Thyroid gland (tissue), 4 donors: ENCODE measurements around the gene SIGLEC6.

Source experiments
- POLR2A ChIP-seq, 2 donors: fragments of 450-650 bp; IDR thresholded peaks; one replicate each; pipeline ENCODE4 v1.6.1; 2017; ENCODE audit warnings: antibody characterized with exemption in 2 of 2, mild to moderate bottlenecking in 2 of 2, moderate library complexity in 1 of 2
- TF ChIP-seq, protein P1 (sequence below), 6 experiments: fragments of 200-600 bp in 3 of 6; fragments of 450-650 bp in 3 of 6; sonication (generic) in 3 of 6; IDR thresholded peaks; one replicate each; pipeline ENCODE4 v1.5.1; 2016 to 2019; ENCODE audit warnings: antibody characterized with exemption in 6 of 6, mild to moderate bottlenecking in 2 of 6, inconsistent platforms in 1 of 6, moderate library complexity in 1 of 6

DNA sequence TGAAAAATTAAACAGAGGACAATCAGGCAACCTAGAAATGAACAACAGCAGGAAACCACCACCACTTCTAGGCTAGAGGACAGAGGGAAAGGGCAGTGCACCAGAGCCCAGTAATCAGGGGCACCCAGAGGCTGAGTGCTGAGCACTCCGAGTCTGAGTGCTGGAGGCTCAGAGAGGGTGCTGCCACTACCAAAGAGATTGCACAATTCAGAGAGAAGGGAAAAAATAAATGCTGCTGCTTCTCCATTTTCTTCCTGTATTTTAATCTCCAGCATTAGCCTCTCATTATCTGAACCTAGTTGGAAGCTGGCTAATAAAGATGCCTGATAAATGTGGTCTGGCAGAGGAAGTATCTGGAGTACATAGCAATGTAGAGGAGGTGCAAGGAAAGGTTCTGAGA lies 27.8 kb upstream of the SIGLEC6 start:
- TF ChIP-seq, protein P1, sequence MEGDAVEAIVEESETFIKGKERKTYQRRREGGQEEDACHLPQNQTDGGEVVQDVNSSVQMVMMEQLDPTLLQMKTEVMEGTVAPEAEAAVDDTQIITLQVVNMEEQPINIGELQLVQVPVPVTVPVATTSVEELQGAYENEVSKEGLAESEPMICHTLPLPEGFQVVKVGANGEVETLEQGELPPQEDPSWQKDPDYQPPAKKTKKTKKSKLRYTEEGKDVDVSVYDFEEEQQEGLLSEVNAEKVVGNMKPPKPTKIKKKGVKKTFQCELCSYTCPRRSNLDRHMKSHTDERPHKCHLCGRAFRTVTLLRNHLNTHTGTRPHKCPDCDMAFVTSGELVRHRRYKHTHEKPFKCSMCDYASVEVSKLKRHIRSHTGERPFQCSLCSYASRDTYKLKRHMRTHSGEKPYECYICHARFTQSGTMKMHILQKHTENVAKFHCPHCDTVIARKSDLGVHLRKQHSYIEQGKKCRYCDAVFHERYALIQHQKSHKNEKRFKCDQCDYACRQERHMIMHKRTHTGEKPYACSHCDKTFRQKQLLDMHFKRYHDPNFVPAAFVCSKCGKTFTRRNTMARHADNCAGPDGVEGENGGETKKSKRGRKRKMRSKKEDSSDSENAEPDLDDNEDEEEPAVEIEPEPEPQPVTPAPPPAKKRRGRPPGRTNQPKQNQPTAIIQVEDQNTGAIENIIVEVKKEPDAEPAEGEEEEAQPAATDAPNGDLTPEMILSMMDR (IDR thresholded peaks at IDR 0.05): no peak
- TF ChIP-seq POLR2A (IDR thresholded peaks at IDR 0.05): no peak
